NCI-H226 (cell line): ENCODE measurements around the gene ZCCHC2.

Experiments
- DNase-seq: peaks from one replicate; pipeline ENCODE4 v3.0.0-alpha.2; 2015

ZCCHC2 gene

GRCh38 chr18:62522504-62523254 lies at the start of gene ZCCHC2:
ZCCHC2 (plus strand) TSS chr18:62523025; CDS start chr18:62523425, 400 bp downstream.
- peak; percentile 88 for DNase-seq

GRCh38 chr18:62479574-62479973 lies 43.3 kb upstream of the ZCCHC2 start:
- no peak for DNase-seq

- no peak for DNase-seq
Observed at GRCh38 chr18:62480927-62481326, 41.9 kb upstream of the ZCCHC2 start.

- DNase-seq, result no peak
Observed at GRCh38 chr18:62484941-62485340, 37.9 kb upstream of the ZCCHC2 start.

GRCh38 chr18:62485684-62486083 lies 37.1 kb upstream of the ZCCHC2 start:
- peak; percentile 89 for DNase-seq

GRCh38 chr18:62486290-62486964 lies 36.4 kb upstream of the ZCCHC2 start:
- peak; percentile 47 for DNase-seq

- no peak for DNase-seq
Observed at GRCh38 chr18:62487161-62487560, 35.7 kb upstream of the ZCCHC2 start.

- no peak for DNase-seq
Observed at GRCh38 chr18:62490967-62491695, 31.7 kb upstream of the ZCCHC2 start.

- no peak for DNase-seq
Observed at GRCh38 chr18:62493033-62493862, 29.6 kb upstream of the ZCCHC2 start.

- DNase-seq, result no peak
Observed at GRCh38 chr18:62494764-62495163, 28.1 kb upstream of the ZCCHC2 start.

GRCh38 chr18:62496262-62496661 lies 26.6 kb upstream of the ZCCHC2 start:
- DNase-seq, result no peak

- DNase-seq, result no peak
Observed at GRCh38 chr18:62497190-62497772, 25.5 kb upstream of the ZCCHC2 start.

GRCh38 chr18:62498616-62499262 lies 24.1 kb upstream of the ZCCHC2 start:
- no peak for DNase-seq

GRCh38 chr18:62499263-62499650 lies 23.6 kb upstream of the ZCCHC2 start:
- DNase-seq, result no peak

- no peak for DNase-seq
Observed at GRCh38 chr18:62500174-62500573, 22.7 kb upstream of the ZCCHC2 start.

- DNase-seq, result no peak
Observed at GRCh38 chr18:62500966-62501591, 21.7 kb upstream of the ZCCHC2 start.

- no peak for DNase-seq
Observed at GRCh38 chr18:62505669-62506494, 16.9 kb upstream of the ZCCHC2 start.

- no peak for DNase-seq
Observed at GRCh38 chr18:62506495-62507143, 16.2 kb upstream of the ZCCHC2 start.

- no peak for DNase-seq
Observed at GRCh38 chr18:62509779-62510178, 13.0 kb upstream of the ZCCHC2 start.

GRCh38 chr18:62510789-62511188 lies 12.0 kb upstream of the ZCCHC2 start:
- DNase-seq, result no peak
